T-helper 1 cell (primary cell): ENCODE data around the gene GFPT2.

Experiments
- DNase-seq, 5 donors: peaks; one replicate each; pipeline ENCODE4 v3.0.0-alpha.2; 2012 to 2020

GFPT2 gene

GRCh38 chr5:180350711-180351465 lies 2.2 kb downstream of the GFPT2 start:
- DNase-seq = no peak

- DNase-seq = no peak
These were observed 2.8 kb downstream of the GFPT2 start for GRCh38 chr5:180350296-180350695.

GRCh38 chr5:180349391-180349790 lies 3.7 kb downstream of the GFPT2 start:
- no peak for DNase-seq

- DNase-seq = no peak
These were observed 4.8 kb downstream of the GFPT2 start for GRCh38 chr5:180348336-180348735.

GRCh38 chr5:180347702-180348101 lies 5.4 kb downstream of the GFPT2 start:
- no peak for DNase-seq

GRCh38 chr5:180346358-180346757 lies 6.8 kb downstream of the GFPT2 start:
- DNase-seq = no peak

GRCh38 chr5:180345781-180346180 lies 7.4 kb downstream of the GFPT2 start:
- no peak for DNase-seq

GRCh38 chr5:180345186-180345585 lies 8.0 kb downstream of the GFPT2 start:
- DNase-seq = no peak

- no peak for DNase-seq
These were observed 8.5 kb downstream of the GFPT2 start for GRCh38 chr5:180344696-180344999.

- no peak for DNase-seq
These were observed 9.1 kb downstream of the GFPT2 start for GRCh38 chr5:180343831-180344695.

GRCh38 chr5:180343110-180343830 lies 9.9 kb downstream of the GFPT2 start:
- DNase-seq = no peak

GRCh38 chr5:180341595-180341994 lies 11.5 kb downstream of the GFPT2 start:
- no peak for DNase-seq

GRCh38 chr5:180340856-180341255 lies 12.3 kb downstream of the GFPT2 start:
- no peak for DNase-seq

GRCh38 chr5:180339583-180340183 lies 13.5 kb downstream of the GFPT2 start:
- no peak for DNase-seq

- no peak for DNase-seq
These were observed 15.0 kb downstream of the GFPT2 start for GRCh38 chr5:180338001-180338707.

GRCh38 chr5:180336234-180337020 lies 16.7 kb downstream of the GFPT2 start:
- no peak for DNase-seq

GRCh38 chr5:180335614-180336233 lies 17.4 kb downstream of the GFPT2 start:
- DNase-seq = no peak

GRCh38 chr5:180334751-180335613 lies 18.2 kb downstream of the GFPT2 start:
- no peak for DNase-seq

GRCh38 chr5:180334176-180334575 lies 19.0 kb downstream of the GFPT2 start:
- no peak for DNase-seq

GRCh38 chr5:180333661-180334060 lies 19.5 kb downstream of the GFPT2 start:
- DNase-seq = no peak
